D721Med (cell line): ENCODE data around the gene TRAF3IP1.

Experiments
- DNase-seq: peaks from one replicate; pipeline ENCODE4 v3.0.0; 2011; ENCODE audit warnings: low spot score; ENCODE audit not compliant: insufficient read length
- FAIRE-seq: peaks from 2 replicates; lab custom pipeline; 2011; peaks lifted over from hg19 to GRCh38; lab: Jason Lieb, UNC
- TF ChIP-seq, protein P1 (sequence below): IDR thresholded peaks from 2 replicates; pipeline ENCODE4 v1.5.1; 2012; ENCODE audit warnings: mild to moderate bottlenecking, control low read depth; ENCODE audit not compliant: insufficient read depth; ENCODE audit errors: missing control alignments

The TRAF3IP1 gene

DNA sequence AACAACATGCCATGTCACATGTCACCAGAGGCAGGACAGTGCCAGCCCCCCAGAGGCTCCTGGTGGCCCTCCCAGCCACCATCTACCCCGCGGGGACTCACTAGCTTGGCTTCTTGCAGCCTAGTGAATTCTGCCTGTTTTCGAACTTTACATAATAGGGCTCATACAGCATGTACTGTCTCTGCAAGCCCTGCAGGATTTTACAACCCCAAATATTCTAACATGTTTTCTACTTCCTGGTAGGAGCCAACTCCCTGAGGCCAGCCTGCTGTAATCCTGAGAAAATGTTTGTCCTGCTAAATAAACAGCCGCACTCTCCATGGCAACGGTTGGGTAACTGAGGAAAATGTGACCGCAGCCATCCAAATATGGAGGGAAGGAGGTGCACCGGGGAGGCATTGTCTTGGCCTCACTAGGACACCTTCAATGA, 34.6 kb upstream of the TRAF3IP1 start:
- no peak for FAIRE-seq
- no peak for DNase-seq
- TF ChIP-seq, protein P1, sequence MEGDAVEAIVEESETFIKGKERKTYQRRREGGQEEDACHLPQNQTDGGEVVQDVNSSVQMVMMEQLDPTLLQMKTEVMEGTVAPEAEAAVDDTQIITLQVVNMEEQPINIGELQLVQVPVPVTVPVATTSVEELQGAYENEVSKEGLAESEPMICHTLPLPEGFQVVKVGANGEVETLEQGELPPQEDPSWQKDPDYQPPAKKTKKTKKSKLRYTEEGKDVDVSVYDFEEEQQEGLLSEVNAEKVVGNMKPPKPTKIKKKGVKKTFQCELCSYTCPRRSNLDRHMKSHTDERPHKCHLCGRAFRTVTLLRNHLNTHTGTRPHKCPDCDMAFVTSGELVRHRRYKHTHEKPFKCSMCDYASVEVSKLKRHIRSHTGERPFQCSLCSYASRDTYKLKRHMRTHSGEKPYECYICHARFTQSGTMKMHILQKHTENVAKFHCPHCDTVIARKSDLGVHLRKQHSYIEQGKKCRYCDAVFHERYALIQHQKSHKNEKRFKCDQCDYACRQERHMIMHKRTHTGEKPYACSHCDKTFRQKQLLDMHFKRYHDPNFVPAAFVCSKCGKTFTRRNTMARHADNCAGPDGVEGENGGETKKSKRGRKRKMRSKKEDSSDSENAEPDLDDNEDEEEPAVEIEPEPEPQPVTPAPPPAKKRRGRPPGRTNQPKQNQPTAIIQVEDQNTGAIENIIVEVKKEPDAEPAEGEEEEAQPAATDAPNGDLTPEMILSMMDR, result no peak

DNA sequence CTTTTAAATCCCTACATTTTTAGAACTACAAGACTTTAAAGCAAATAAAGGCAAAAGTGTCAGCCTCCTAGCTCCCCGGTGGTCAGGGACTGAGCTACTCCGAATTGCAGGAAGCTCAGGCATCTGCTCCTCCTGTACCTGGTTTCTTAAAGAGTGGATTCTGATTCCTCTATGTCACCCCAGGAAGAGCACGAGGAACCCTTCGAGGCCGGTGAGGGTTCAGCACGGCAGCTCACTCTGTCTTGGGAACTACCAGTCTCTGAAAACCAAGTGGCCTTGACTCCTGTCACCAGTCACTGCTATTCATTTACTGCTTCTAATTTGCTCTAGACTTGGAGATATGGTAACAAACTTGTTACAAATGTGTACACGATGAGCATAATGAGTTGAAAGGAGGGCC, 34.2 kb upstream of the TRAF3IP1 start:
- TF ChIP-seq, protein P1, result no peak
- no peak for DNase-seq
- no peak for FAIRE-seq

- FAIRE-seq (no peak), DNase-seq (no peak)
- TF ChIP-seq, protein P1, result no peak
Observed at GRCh38 chr2:238286551-238286950, 33.8 kb upstream of the TRAF3IP1 start.

GRCh38 chr2:238286987-238287736, 33.2 kb upstream of the TRAF3IP1 start:
- no peak for DNase-seq
- TF ChIP-seq, protein P1, result no peak
- FAIRE-seq, result no peak

- DNase-seq (no peak), FAIRE-seq (no peak)
- TF ChIP-seq, protein P1, result peak; percentile 7
Observed at GRCh38 chr2:238287737-238288649, 32.3 kb upstream of the TRAF3IP1 start, which contains the start of gene PER2. Gene PER2, minus strand, starts transcription at chr2:238288610. Its CDS starts 10,674 bp downstream, at chr2:238277936.

- FAIRE-seq, result no peak
- DNase-seq, result peak; percentile 82
- TF ChIP-seq, protein P1, result peak; percentile 6
Observed at GRCh38 chr2:238288650-238289573, 31.4 kb upstream of the TRAF3IP1 start.
